Measurements from ENCODE around the gene HENMT1. TPM values are rescaled to one million over a fixed set of nuclear protein-coding genes. Genes with fewer than 3 reads are reported as not detected.

HENMT1 gene
- total RNA-seq, 1 experiment from 2014 or later, result not detected

DNA sequence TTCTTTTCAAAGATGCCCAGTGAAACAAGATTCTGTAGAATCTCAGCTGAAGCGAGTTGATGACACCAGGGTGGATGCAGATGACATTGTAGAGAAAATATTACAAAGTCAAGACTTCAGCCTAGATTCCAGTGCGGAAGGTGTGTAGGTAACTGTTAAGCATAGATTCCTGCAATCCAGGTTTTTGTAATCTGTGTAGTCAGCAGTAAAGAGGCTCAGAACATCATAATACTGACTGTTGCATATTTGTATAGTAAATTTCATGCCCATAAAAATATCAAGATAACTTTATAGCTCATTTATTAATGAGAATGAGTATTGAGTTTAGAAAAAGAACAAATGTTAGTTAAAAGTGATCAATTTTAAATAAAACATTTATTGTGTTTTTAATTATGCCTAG, 32.2 kb downstream of the HENMT1 start:
- no peak for DNase-seq (ENCODE audit: low read depth)

- DNase-seq (ENCODE audit: low read depth), result no peak
Observed at GRCh38 chr1:108627951-108628350, 32.9 kb downstream of the HENMT1 start.

DNA sequence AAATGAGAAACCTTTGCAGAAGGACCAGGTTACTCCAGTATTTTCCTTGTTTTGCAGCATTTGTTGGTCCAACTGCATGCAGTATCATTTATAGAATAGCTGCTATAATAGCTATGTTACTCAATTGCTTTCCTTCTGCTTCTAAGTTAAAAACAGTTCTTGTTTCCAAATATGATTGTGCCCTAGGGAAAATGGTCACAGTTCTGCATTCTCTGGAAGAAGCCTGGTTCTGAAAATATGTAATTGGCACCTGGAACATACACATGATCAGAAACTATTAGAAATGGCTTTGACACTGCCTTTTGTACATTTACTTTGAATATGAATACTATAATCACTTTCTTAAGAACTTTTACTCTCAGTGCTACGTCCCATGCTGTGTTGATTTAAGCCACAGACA, 33.6 kb downstream of the HENMT1 start:
- no peak for DNase-seq (ENCODE audit: low read depth)

GRCh38 chr1:108624069-108624468, 36.8 kb downstream of the HENMT1 start:
- no peak for DNase-seq (ENCODE audit: low read depth)

DNA sequence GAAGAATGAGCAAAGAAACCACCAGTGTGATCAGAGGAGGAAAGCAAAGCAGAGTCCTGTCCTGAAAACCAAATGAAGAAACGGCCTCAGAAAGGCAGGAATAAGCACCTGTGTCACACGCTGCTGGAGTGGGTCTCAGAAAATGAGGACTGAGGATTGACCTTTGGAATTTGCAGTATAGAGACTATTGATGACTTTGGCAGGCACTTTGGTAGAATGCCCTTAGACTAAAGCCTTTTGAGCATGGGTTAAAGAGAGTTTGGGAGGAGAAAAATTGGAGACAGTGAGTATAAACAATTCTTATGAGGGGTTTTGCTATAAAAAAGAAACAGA, 43.2 kb downstream of the HENMT1 start:
- DNase-seq (ENCODE audit: low read depth), result no peak

GRCh38 chr1:108617008-108617723, 43.7 kb downstream of the HENMT1 start:
- no peak for DNase-seq (ENCODE audit: low read depth)

GRCh38 chr1:108615544-108615943, 45.3 kb downstream of the HENMT1 start:
- DNase-seq (ENCODE audit: low read depth), result no peak

- DNase-seq (ENCODE audit: low read depth), result no peak
Observed at GRCh38 chr1:108612496-108612895, 48.4 kb downstream of the HENMT1 start.

- no peak for DNase-seq (ENCODE audit: low read depth)
Observed at GRCh38 chr1:108611984-108612383, 48.9 kb downstream of the HENMT1 start.

DNA sequence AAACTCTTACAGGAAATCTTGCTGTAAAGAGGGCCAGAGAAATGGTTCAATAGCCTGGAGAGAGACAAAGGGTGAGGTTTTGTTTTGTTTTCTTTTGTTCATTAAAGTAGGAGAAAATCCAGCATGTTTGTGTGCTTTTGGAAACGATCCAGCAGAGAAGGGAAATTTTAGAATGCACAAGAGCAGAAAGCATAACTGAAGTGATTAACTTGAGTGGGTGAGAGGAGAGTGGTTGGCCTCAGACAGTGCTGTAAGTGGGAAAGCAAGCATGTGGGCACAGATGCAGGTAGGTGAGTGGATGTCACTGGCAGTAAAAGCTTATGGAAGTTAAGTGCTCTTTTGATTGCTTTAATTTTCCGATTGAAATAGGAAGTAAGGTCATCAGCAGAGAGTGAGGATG, 50.8 kb downstream of the HENMT1 start:
- no peak for DNase-seq (ENCODE audit: low read depth)

GRCh38 chr1:108609483-108610049, 51.3 kb downstream of the HENMT1 start:
- DNase-seq (ENCODE audit: low read depth), result no peak

DNA sequence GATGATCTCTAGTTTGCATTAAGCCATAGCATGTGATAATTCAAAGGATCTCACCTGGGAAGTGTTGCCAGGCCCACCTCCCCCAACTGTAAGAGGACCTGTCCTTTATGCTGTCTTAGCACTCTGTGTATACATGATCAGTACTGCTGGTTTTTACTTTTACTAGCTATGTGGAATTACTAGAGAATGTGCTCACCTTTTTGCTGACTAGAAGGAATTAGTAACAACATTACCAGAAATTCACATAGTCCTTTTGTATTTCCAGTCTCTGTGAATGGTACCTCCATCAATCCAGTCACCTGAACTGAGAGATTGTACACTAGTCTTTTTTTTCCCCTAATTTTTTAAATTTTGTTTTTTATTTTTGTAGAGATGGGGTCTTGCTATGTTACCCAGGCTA, 54.4 kb downstream of the HENMT1 start:
- DNase-seq (ENCODE audit: low read depth), result no peak

GRCh38 chr1:108605633-108606032, 55.3 kb downstream of the HENMT1 start:
- no peak for DNase-seq (ENCODE audit: low read depth)

- no peak for DNase-seq (ENCODE audit: low read depth)
Observed at GRCh38 chr1:108601708-108602410, 59.0 kb downstream of the HENMT1 start.

- DNase-seq (ENCODE audit: low read depth), result no peak
Observed at GRCh38 chr1:108600504-108600903, 60.4 kb downstream of the HENMT1 start.

DNA sequence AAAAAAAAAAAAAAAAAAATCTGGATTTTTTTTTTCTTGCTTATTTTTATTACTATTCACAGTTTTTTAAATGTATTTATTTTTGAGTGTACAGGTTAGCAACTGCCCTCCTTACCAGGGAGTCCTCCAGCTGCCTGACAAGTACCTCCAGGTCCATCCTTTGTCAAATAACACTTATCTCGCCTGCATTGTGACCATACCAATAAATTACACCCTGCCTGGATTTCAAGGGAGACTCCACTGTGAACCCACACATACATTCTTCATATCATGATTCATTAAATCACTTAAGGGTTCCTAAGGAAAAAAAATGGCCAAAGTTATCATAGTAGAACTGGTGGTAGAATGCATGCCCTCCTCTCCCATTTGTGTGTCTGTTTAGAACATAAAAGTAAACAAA, 62.6 kb downstream of the HENMT1 start:
- DNase-seq (ENCODE audit: low read depth), result no peak

Other genes with a start within 250 kb of the HENMT1 start
- gene NBPF6, start 210.8 kb downstream of the HENMT1 start, total RNA-seq (2014; rRNA removed; shearing (Covaris generic)), result not detected in 2 replicates
- 7.6 and 7.8 TPM in 2 replicates for gene EEIG2, start 101.0 kb downstream of the HENMT1 start, total RNA-seq (2014; rRNA removed; shearing (Covaris generic))
- 24.0 and 32.8 TPM in 2 replicates for gene PRPF38B, start 31.2 kb upstream of the HENMT1 start, total RNA-seq (2014; rRNA removed; shearing (Covaris generic))
- gene FNDC7, start 51.8 kb upstream of the HENMT1 start, total RNA-seq (2014; rRNA removed; shearing (Covaris generic)), result not detected in 2 replicates
- gene STXBP3, start 85.6 kb upstream of the HENMT1 start, total RNA-seq (2014; rRNA removed; shearing (Covaris generic)), result 20.5 and 22.2 TPM in 2 replicates
- 2.7 and 5.0 TPM in 2 replicates for gene AKNAD1, start 196.0 kb upstream of the HENMT1 start, total RNA-seq (2014; rRNA removed; shearing (Covaris generic))
- gene GPSM2, start 215.9 kb upstream of the HENMT1 start, total RNA-seq (2014; rRNA removed; shearing (Covaris generic)), result 28.8 and 34.1 TPM in 2 replicates